ENCODE data around the gene RPS6KB2. TPM values are rescaled to one million over a fixed set of nuclear protein-coding genes. Genes with fewer than 3 reads are reported as not detected.

RPS6KB2 gene
- total and polyA plus RNA-seq, 2 donors (not counting 3 experiments of a cell fraction or from before 2014, with no cell fraction given), result 53.8 to 60.0 TPM

GRCh38 chr11:67407688-67408163 is 20.6 kb upstream of the RPS6KB2 start:
- no peaks in the 10 kb centered on the region for H3K9me3 ChIP-seq (replicated peaks; ENCODE audit: control insufficient read depth, insufficient read depth, low read length)
- H3K9me1 ChIP-seq (replicated peaks; ENCODE audit: control insufficient read depth, extremely low read depth, insufficient read depth, low read length), result no peaks in the 10 kb centered on the region
- H2AFZ ChIP-seq (ENCODE audit: low read depth, low read length), result no peak overlapping the region
- ChIA-PET POLR2A (no interaction called here), CTCF (interaction anchor here (1.0 to 1.3 kb wide), 2 partner anchors 10 to 13 kb away, joined by 3 read pairs; no protein-coding TSS in a partner anchor)
- no peaks in the 10 kb centered on the region for H3K4me1 ChIP-seq (ENCODE audit: control insufficient read depth, extremely low read depth, insufficient read depth, low read length)
- TF ChIP-seq FOS (IDR thresholded peaks at IDR 0.05; ENCODE audit: borderline replicate concordance, insufficient read depth, low read length) (no peak), MYC (IDR thresholded peaks at IDR 0.05; ENCODE audit: low read depth, low read length) (no peak), MAX (IDR thresholded peaks at IDR 0.05; ENCODE audit: insufficient read depth, insufficient read length) (no peak), GATA2 (IDR thresholded peaks at IDR 0.05; ENCODE audit: insufficient read depth, insufficient read length, low read depth, low read length) (no peak), JUN (IDR thresholded peaks at IDR 0.05; ENCODE audit: borderline replicate concordance, insufficient read depth, insufficient read length, low read depth) (no peak), POLR2A (IDR thresholded peaks at IDR 0.05; ENCODE audit: low read depth, low read length) (no peak), CTCF (IDR thresholded peaks at IDR 0.05; ENCODE audit: extremely low read depth in 1 of 2, insufficient read depth in 1 of 2, low read depth in 1 of 2, low read length in 2 of 2) (no peak), POLR2AphosphoS5 (IDR thresholded peaks at IDR 0.05; ENCODE audit: insufficient read depth, low read depth, low read length) (no peak), EZH2 (IDR thresholded peaks at IDR 0.05; ENCODE audit: borderline replicate concordance, low read depth, low read length, severe bottlenecking) (no peak)
- H3K9ac ChIP-seq (replicated peaks; ENCODE audit: extremely low read depth, insufficient read depth, low read length), result no peak overlapping the region
- no peaks in the 10 kb centered on the region for H3K36me3 ChIP-seq (ENCODE audit: control insufficient read depth in 2 of 2, extremely low read depth in 1 of 2, insufficient read depth in 2 of 2, low read length in 2 of 2)
- no peak overlapping the region for H3K4me3 ChIP-seq (replicated peaks in 1 of 3; ENCODE audit: insufficient read depth in 1 of 3, low read depth in 1 of 3, low read length in 3 of 3)
- dilution Hi-C loops (cut with MboI; ENCODE audit: extremely low pct_ligation_motif_present, low sequenced_read_pairs) (no loop called here), intact Hi-C loops (cut with micrococcal nuclease) (no loop called here)
- peaks cover 0 to 3% of the 10 kb centered on the region in 2 experiments for H3K27me3 ChIP-seq (ENCODE audit: control insufficient read depth in 2 of 2, insufficient read depth in 2 of 2, low read length in 2 of 2)
- BruUV-seq (replicated peaks), result no TSS peak
- H3K79me2 ChIP-seq (ENCODE audit: control insufficient read depth, insufficient read depth, low read length), result no peaks in the 10 kb centered on the region
- H3K27ac ChIP-seq (ENCODE audit: insufficient read depth, low read depth, low read length), result no peak overlapping the region
- no peaks in the 10 kb centered on the region for H4K20me1 ChIP-seq (replicated peaks; ENCODE audit: control insufficient read depth, extremely low read depth, insufficient read depth, low read length)
- FAIRE-seq (no peak), DNase-seq (ENCODE audit: low read depth, low spot score) (no peak)
- no peak overlapping the region for H3K4me2 ChIP-seq (ENCODE audit: insufficient read depth, low read length)

All from endothelial cell of umbilical vein (primary cell).